K562 (cell line): ENCODE measurements around the gene RPL3. TPM values are rescaled to one million over a fixed set of nuclear protein-coding genes. Genes with fewer than 3 reads are reported as not detected.

Source experiments
- ARID1B ChIP-seq: fragments of 450-650 bp; IDR thresholded peaks from 2 replicates; pipeline ENCODE4 v1.6.1; 2016; ENCODE audit warnings: antibody characterized with exemption, mild to moderate bottlenecking, inconsistent platforms
- CLOCK ChIP-seq: fragments of 250-450 bp; sonication (Bioruptor Pico); IDR thresholded peaks from 2 replicates; pipeline ENCODE4 v1.4.0; 2020; ENCODE audit warnings: mild to moderate bottlenecking, moderate library complexity, borderline replicate concordance
- CREM ChIP-seq: IDR thresholded peaks from 2 replicates; pipeline ENCODE4 v1.6.1; 2014; ENCODE audit warnings: antibody characterized with exemption, low read depth
- ERF ChIP-seq: fragments of 450-650 bp; formaldehyde crosslinking; IDR thresholded peaks from 2 replicates; pipeline ENCODE4 v1.4.0; 2020; ENCODE audit warnings: mild to moderate bottlenecking, mixed read lengths
- ETV6 ChIP-seq, 3 experiments: fragments of 150-350 bp in 1 of 3; sonication (generic) in 1 of 3; formaldehyde crosslinking in 1 of 3; IDR thresholded peaks; 2 replicates each; pipeline versions ENCODE4 v1.6.1 to v1.8.0; 2014 to 2022; ENCODE audit warnings: borderline replicate concordance in 2 of 3, low read depth in 2 of 3, antibody characterized with exemption in 1 of 3, low read length in 1 of 3, mild to moderate bottlenecking in 1 of 3, missing genetic modification reagents in 1 of 3
- FOXJ2 ChIP-seq: fragments of 200-800 bp; sonication (Bioruptor generic); IDR thresholded peaks from 2 replicates; pipeline ENCODE4 v1.6.1; 2016; ENCODE audit warnings: missing genetic modification characterization, missing compliant biosample characterization
- POLR2A ChIP-seq: fragments of 450-650 bp; conservative IDR thresholded peaks from 2 replicates; pipeline ENCODE4 v1.6.1; 2016
- POLR2AphosphoS2 ChIP-seq: IDR thresholded peaks from 2 replicates; pipeline ENCODE4 v1.6.1; 2012; ENCODE audit warnings: low read length, improper control_type of control experiment
- SP1 ChIP-seq: sonication (generic); formaldehyde crosslinking; IDR thresholded peaks from 2 replicates; pipeline ENCODE4 v1.8.1; 2022; ENCODE audit warnings: mild to moderate bottlenecking, missing genetic modification reagents
- SPI1 ChIP-seq: IDR thresholded peaks from 2 replicates; pipeline ENCODE4 v1.6.1; 2011; ENCODE audit warnings: low read depth, low read length, control low read depth, borderline replicate concordance
- ZFP91 ChIP-seq: sonication (generic); formaldehyde crosslinking; IDR thresholded peaks from 2 replicates; pipeline ENCODE4 v1.8.0; 2022; ENCODE audit warnings: mild to moderate bottlenecking, missing genetic modification reagents
- ZNF511 ChIP-seq: sonication (generic); formaldehyde crosslinking; IDR thresholded peaks from 2 replicates; pipeline ENCODE4 v1.8.0; 2022; ENCODE audit warnings: mild to moderate bottlenecking, missing genetic modification reagents
- ZNF707 ChIP-seq: fragments of 250-450 bp; sonication (Bioruptor Pico); conservative IDR thresholded peaks from 2 replicates; pipeline ENCODE4 v1.8.0; 2022; ENCODE audit warnings: inconsistent platforms, mild to moderate bottlenecking, moderate library complexity
- ZNF717 ChIP-seq: fragments of 250-450 bp; sonication (Bioruptor Pico); IDR thresholded peaks from 2 replicates; pipeline ENCODE4 v1.5.0; 2021
- ZNF77 ChIP-seq: fragments of 250-450 bp; sonication (Bioruptor Pico); IDR thresholded peaks from 2 replicates; pipeline ENCODE4 v1.5.0; 2020
- polyA plus RNA-seq, 8 experiments: library from polyadenylated mRNA; depleted of rRNA in 4 of 8; stranded (reverse) in 5 of 8; unstranded in 3 of 8; fragments of >200 nt; fragmentation: Nextera tagmentation in 2 of 8; fragmentation: Illumina TruSeq in 1 of 8; extraction: Ambion mirVana in 2 of 8; extraction: Trizol in 1 of 8; gene quantifications; 2 replicates each; pipeline versions ENCODE4 v1.2.1 to v1.2.3, GENCODE V29; 2011 to 2014; ENCODE audit warnings: inconsistent platforms in 1 of 8, missing spikeins in 1 of 8
- total RNA-seq, 7 experiments: library from RNA; depleted of rRNA in 6 of 7; stranded (reverse); fragments of >200 nt in 6 of 7; fragmentation: Illumina TruSeq in 2 of 7; extraction: Trizol in 2 of 7; gene quantifications; 2 replicates each; pipeline versions ENCODE4 v1.2.1 to v1.2.3, GENCODE V29; 2011 to 2021; ENCODE audit warnings: low replicate concordance in 1 of 7
- TF ChIP-seq, protein P1 (sequence below): fragments of 450-650 bp; IDR thresholded peaks from 2 replicates; pipeline ENCODE4 v1.6.1; 2017; ENCODE audit warnings: mild to moderate bottlenecking, moderate library complexity
- TF ChIP-seq, protein P2 (sequence below): IDR thresholded peaks from 2 replicates; pipeline ENCODE4 v1.6.1; 2014; ENCODE audit warnings: antibody characterized with exemption
- TF ChIP-seq, protein P3 (sequence below): sonication (generic); formaldehyde crosslinking; IDR thresholded peaks from 2 replicates; pipeline ENCODE4 v1.8.0; 2022; ENCODE audit warnings: missing genetic modification reagents, mild to moderate bottlenecking, borderline replicate concordance

Gene RPL3
- total and polyA plus RNA-seq, 9 of the 15 experiments (the other 6 are each of a cell fraction or from before 2014, with no cell fraction given), result 1,624 to 4,066 (median 2,565) TPM

DNA sequence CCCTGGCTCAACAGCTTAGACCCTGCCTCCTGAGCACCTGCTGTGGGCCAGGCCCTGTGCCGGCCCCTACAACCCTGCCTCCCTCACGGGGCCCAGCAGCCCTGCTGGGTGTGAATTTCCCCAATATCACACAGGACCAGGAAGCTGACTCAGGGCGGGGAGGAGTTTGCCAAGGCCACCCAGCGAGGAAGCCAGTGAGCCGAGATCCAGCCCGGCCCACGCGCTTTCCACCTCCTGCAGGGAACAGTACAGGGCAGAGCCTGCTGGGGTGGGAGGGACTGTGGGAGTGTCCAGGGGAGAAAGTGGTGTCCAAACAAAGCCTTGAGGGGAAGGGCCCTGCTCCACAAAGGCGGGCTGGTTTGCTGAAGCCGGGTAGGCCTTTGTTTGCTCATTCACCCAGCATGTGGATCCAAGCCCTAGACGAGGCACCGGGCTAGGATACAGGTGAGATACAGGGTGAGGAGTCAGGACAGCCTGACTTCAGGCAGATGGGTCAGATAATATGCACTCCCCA lies 26.8 kb downstream of the RPL3 start (continued):
- no peak for TF ChIP-seq SPI1
- no peak for TF ChIP-seq ZNF77 (CRISPR knock-in tag)
- no peak for TF ChIP-seq ZNF717
- TF ChIP-seq POLR2A, result peak; percentile 55
- TF ChIP-seq ARID1B, result peak; percentile 44
- no peak for TF ChIP-seq ZNF707
- no peak for TF ChIP-seq SP1
- TF ChIP-seq, protein P1, sequence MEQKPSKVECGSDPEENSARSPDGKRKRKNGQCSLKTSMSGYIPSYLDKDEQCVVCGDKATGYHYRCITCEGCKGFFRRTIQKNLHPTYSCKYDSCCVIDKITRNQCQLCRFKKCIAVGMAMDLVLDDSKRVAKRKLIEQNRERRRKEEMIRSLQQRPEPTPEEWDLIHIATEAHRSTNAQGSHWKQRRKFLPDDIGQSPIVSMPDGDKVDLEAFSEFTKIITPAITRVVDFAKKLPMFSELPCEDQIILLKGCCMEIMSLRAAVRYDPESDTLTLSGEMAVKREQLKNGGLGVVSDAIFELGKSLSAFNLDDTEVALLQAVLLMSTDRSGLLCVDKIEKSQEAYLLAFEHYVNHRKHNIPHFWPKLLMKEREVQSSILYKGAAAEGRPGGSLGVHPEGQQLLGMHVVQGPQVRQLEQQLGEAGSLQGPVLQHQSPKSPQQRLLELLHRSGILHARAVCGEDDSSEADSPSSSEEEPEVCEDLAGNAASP, result no peak
- TF ChIP-seq CREM, result peak; percentile 48; the same call in 1 of the 2 replicates
- TF ChIP-seq ZNF511 (CRISPR knock-in tag), result no peak
- no peak for TF ChIP-seq POLR2AphosphoS2
- TF ChIP-seq, protein P2, sequence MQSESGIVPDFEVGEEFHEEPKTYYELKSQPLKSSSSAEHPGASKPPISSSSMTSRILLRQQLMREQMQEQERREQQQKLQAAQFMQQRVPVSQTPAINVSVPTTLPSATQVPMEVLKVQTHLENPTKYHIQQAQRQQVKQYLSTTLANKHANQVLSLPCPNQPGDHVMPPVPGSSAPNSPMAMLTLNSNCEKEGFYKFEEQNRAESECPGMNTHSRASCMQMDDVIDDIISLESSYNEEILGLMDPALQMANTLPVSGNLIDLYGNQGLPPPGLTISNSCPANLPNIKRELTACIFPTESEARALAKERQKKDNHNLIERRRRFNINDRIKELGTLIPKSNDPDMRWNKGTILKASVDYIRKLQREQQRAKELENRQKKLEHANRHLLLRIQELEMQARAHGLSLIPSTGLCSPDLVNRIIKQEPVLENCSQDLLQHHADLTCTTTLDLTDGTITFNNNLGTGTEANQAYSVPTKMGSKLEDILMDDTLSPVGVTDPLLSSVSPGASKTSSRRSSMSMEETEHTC, result no peak
- no peak for TF ChIP-seq ERF (CRISPR knock-in tag)
- no peak for TF ChIP-seq CLOCK (CRISPR knock-in tag)
- TF ChIP-seq ETV6 (IDR thresholded peaks at IDR 0.05; ENCODE audit: borderline replicate concordance in 1 of 2, low read depth in 2 of 2, low read length in 1 of 2), result no peak
- no peak for TF ChIP-seq ETV6 (CRISPR knock-in tag; IDR thresholded peaks at IDR 0.05; ENCODE audit: borderline replicate concordance)
- no peak for TF ChIP-seq ZFP91 (CRISPR knock-in tag)
- no peak for TF ChIP-seq FOXJ2
- TF ChIP-seq, protein P3, sequence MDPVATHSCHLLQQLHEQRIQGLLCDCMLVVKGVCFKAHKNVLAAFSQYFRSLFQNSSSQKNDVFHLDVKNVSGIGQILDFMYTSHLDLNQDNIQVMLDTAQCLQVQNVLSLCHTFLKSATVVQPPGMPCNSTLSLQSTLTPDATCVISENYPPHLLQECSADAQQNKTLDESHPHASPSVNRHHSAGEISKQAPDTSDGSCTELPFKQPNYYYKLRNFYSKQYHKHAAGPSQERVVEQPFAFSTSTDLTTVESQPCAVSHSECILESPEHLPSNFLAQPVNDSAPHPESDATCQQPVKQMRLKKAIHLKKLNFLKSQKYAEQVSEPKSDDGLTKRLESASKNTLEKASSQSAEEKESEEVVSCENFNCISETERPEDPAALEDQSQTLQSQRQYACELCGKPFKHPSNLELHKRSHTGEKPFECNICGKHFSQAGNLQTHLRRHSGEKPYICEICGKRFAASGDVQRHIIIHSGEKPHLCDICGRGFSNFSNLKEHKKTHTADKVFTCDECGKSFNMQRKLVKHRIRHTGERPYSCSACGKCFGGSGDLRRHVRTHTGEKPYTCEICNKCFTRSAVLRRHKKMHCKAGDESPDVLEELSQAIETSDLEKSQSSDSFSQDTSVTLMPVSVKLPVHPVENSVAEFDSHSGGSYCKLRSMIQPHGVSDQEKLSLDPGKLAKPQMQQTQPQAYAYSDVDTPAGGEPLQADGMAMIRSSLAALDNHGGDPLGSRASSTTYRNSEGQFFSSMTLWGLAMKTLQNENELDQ (CRISPR knock-in tag), result no peak
